HepG2 (cell line): ENCODE measurements around the gene TMEM63B. TPM values are rescaled to one million over a fixed set of nuclear protein-coding genes. Genes with fewer than 3 reads are reported as not detected.

ENCODE experiments used
- CENPX ChIP-seq: sonication (generic); formaldehyde crosslinking; IDR thresholded peaks from 2 replicates; pipeline ENCODE4 v1.9.0; 2021; ENCODE audit warnings: mild to moderate bottlenecking, missing genetic modification reagents, moderate library complexity
- HMG20A ChIP-seq: IDR thresholded peaks from 2 replicates; pipeline ENCODE4 v1.6.1; 2016; ENCODE audit warnings: borderline replicate concordance
- HOXA7 ChIP-seq: sonication (generic); formaldehyde crosslinking; IDR thresholded peaks from 2 replicates; pipeline ENCODE4 v1.8.1; 2022; ENCODE audit warnings: mild to moderate bottlenecking, missing genetic modification reagents, moderate library complexity
- IKZF5 ChIP-seq: IDR thresholded peaks from 2 replicates; pipeline ENCODE4 v1.6.1; 2018; ENCODE audit warnings: missing genetic modification reagents, mild to moderate bottlenecking, missing compliant biosample characterization
- MLXIP ChIP-seq: sonication (generic); formaldehyde crosslinking; IDR thresholded peaks from 2 replicates; pipeline ENCODE4 v1.9.0; 2021; ENCODE audit warnings: missing genetic modification reagents, borderline replicate concordance
- MYC ChIP-seq: sonication (generic); formaldehyde crosslinking; IDR thresholded peaks from 2 replicates; pipeline ENCODE4 v1.9.0; 2021; ENCODE audit warnings: missing genetic modification reagents, borderline replicate concordance
- NR2F2 ChIP-seq: IDR thresholded peaks from 2 replicates; pipeline ENCODE4 v1.6.1; 2012; ENCODE audit warnings: low read depth, inconsistent platforms, borderline replicate concordance
- PAWR ChIP-seq: sonication (generic); formaldehyde crosslinking; IDR thresholded peaks from 2 replicates; pipeline ENCODE4 v1.4.0; 2020; ENCODE audit warnings: missing genetic modification reagents, mild to moderate bottlenecking, borderline replicate concordance
- PHF5A ChIP-seq: IDR thresholded peaks from one replicate; pipeline ENCODE4 v1.6.1; 2018; ENCODE audit warnings: low read depth, missing genetic modification reagents; ENCODE audit not compliant: unreplicated experiment
- RAD21 ChIP-seq: fragments of 450-650 bp; formaldehyde crosslinking; IDR thresholded peaks from 2 replicates; pipeline ENCODE4 v1.5.0; 2020; ENCODE audit warnings: mild to moderate bottlenecking
- RFX5 ChIP-seq: IDR thresholded peaks from 2 replicates; pipeline ENCODE4 v1.6.1; 2011; ENCODE audit warnings: low read depth, low read length, improper control_type of control experiment
- SOX6 ChIP-seq, 2 experiments: fragments of 450-650 bp in 1 of 2; sonication (generic) in 1 of 2; formaldehyde crosslinking in 1 of 2; IDR thresholded peaks; 2 replicates each; pipeline versions ENCODE4 v1.4.0 to v1.6.1; 2017 to 2020; ENCODE audit warnings: antibody characterized with exemption in 1 of 2, mild to moderate bottlenecking in 1 of 2, missing genetic modification reagents in 1 of 2
- TBP ChIP-seq: sonication (generic); formaldehyde crosslinking; IDR thresholded peaks from 2 replicates; pipeline ENCODE4 v1.5.0; 2020; ENCODE audit warnings: missing genetic modification reagents
- TCF7L2 ChIP-seq: IDR thresholded peaks from 2 replicates; pipeline ENCODE4 v1.6.1; 2011; ENCODE audit warnings: mild to moderate bottlenecking, low read depth, low read length, moderate library complexity
- THYN1 ChIP-seq: sonication (generic); formaldehyde crosslinking; IDR thresholded peaks from 2 replicates; pipeline ENCODE4 v1.8.1; 2023; ENCODE audit warnings: low read depth, mild to moderate bottlenecking, moderate library complexity, missing genetic modification reagents, borderline replicate concordance
- ZFP62 ChIP-seq: sonication (generic); formaldehyde crosslinking; IDR thresholded peaks from 2 replicates; pipeline ENCODE4 v1.4.0; 2020; ENCODE audit warnings: missing genetic modification reagents
- ZNF589 ChIP-seq: sonication (generic); formaldehyde crosslinking; conservative IDR thresholded peaks from 2 replicates; pipeline ENCODE4 v1.8.0; 2022; ENCODE audit warnings: mild to moderate bottlenecking, moderate library complexity, missing genetic modification reagents
- ZNF816 ChIP-seq: sonication (generic); formaldehyde crosslinking; IDR thresholded peaks from 2 replicates; pipeline ENCODE4 v1.8.0; 2022; ENCODE audit warnings: missing genetic modification reagents, mild to moderate bottlenecking, borderline replicate concordance
- ZNF879 ChIP-seq: sonication (generic); formaldehyde crosslinking; IDR thresholded peaks from 2 replicates; pipeline ENCODE4 v1.8.1; 2023; ENCODE audit warnings: missing genetic modification reagents
- ZSCAN30 ChIP-seq: sonication (generic); formaldehyde crosslinking; IDR thresholded peaks from 2 replicates; pipeline ENCODE4 v1.5.0; 2020; ENCODE audit warnings: mild to moderate bottlenecking, missing genetic modification reagents
- polyA plus RNA-seq, 8 experiments: library from polyadenylated mRNA; depleted of rRNA in 3 of 8; stranded (reverse) in 7 of 8; unstranded in 1 of 8; fragments of >200 nt; fragmentation: Illumina TruSeq in 4 of 8; extraction: Trizol in 4 of 8; gene quantifications; 2 replicates each; pipeline versions ENCODE4 v1.2.1 to v1.2.3, GENCODE V29; 2011 to 2016; ENCODE audit warnings: low read depth in 4 of 8, missing spikeins in 1 of 8, mixed read lengths in 1 of 8; ENCODE audit not compliant: insufficient read depth in 1 of 8
- total RNA-seq, 5 experiments: library from RNA; depleted of rRNA; stranded (reverse); fragments of >200 nt; fragmentation: Illumina TruSeq; extraction: Trizol; gene quantifications; 2 replicates each; pipeline ENCODE4 v1.2.3, GENCODE V29; 2016; ENCODE audit warnings: low read depth in 1 of 5
- TF ChIP-seq, protein P1 (sequence below): sonication (generic); formaldehyde crosslinking; IDR thresholded peaks from 2 replicates; pipeline ENCODE4 v1.5.0; 2020; ENCODE audit warnings: mild to moderate bottlenecking, missing genetic modification reagents

Gene TMEM63B
- total and polyA plus RNA-seq, 2 of the 13 experiments (the other 11 are each of a cell fraction or from before 2014, with no cell fraction given): 27.4 to 75.8 TPM

- TF ChIP-seq ZSCAN30 (CRISPR knock-in tag) (peak; percentile 87), NR2F2 (no peak), HMG20A (CRISPR knock-in tag) (no peak), CENPX (CRISPR knock-in tag) (no peak), ZFP62 (no peak), PHF5A (CRISPR knock-in tag) (no peak), MLXIP (CRISPR knock-in tag) (no peak), SOX6 (IDR thresholded peaks at IDR 0.05) (no peak), SOX6 (CRISPR knock-in tag; IDR thresholded peaks at IDR 0.05) (no peak; the same call in 1 of the 2 replicates), RAD21 (no peak), TBP (CRISPR knock-in tag) (0 out of 2 replicates have a peak, but pooled peaks have one; percentile 27), MYC (CRISPR knock-in tag) (peak; percentile 63; the same call in 1 of the 2 replicates), RFX5 (no peak), ZNF589 (CRISPR knock-in tag) (no peak), ZNF816 (peak; percentile 71; the same call in 1 of the 2 replicates), PAWR (CRISPR knock-in tag) (no peak), HOXA7 (CRISPR knock-in tag) (no peak), IKZF5 (CRISPR knock-in tag) (0 out of 2 replicates have a peak, but pooled peaks have one; percentile 20), TCF7L2 (no peak), THYN1 (no peak), ZNF879 (CRISPR knock-in tag) (no peak)
- TF ChIP-seq, protein P1, sequence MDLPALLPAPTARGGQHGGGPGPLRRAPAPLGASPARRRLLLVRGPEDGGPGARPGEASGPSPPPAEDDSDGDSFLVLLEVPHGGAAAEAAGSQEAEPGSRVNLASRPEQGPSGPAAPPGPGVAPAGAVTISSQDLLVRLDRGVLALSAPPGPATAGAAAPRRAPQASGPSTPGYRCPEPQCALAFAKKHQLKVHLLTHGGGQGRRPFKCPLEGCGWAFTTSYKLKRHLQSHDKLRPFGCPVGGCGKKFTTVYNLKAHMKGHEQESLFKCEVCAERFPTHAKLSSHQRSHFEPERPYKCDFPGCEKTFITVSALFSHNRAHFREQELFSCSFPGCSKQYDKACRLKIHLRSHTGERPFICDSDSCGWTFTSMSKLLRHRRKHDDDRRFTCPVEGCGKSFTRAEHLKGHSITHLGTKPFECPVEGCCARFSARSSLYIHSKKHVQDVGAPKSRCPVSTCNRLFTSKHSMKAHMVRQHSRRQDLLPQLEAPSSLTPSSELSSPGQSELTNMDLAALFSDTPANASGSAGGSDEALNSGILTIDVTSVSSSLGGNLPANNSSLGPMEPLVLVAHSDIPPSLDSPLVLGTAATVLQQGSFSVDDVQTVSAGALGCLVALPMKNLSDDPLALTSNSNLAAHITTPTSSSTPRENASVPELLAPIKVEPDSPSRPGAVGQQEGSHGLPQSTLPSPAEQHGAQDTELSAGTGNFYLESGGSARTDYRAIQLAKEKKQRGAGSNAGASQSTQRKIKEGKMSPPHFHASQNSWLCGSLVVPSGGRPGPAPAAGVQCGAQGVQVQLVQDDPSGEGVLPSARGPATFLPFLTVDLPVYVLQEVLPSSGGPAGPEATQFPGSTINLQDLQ: 0 out of 2 replicates have a peak, but pooled peaks have one; percentile 26
Measured at GRCh38 chr6:44128020-44128917, 915 bp downstream of the TMEM63B start (continued).
